PFSK-1 (cell line): ENCODE data around the gene ITGB6.

ENCODE experiments used
- FOXP2 ChIP-seq: optimal IDR thresholded peaks from 2 replicates; pipeline ENCODE3; 2011; ENCODE audit warnings: borderline replicate concordance, control low read depth, inconsistent platforms; ENCODE audit not compliant: insufficient read depth; ENCODE audit errors: extremely low read length, extremely low read depth
- POLR2AphosphoS5 ChIP-seq: IDR thresholded peaks from 2 replicates; pipeline ENCODE4 v1.6.1; 2012; ENCODE audit warnings: low read depth, mild to moderate bottlenecking, control low read depth, low read length, moderate library complexity
- REST ChIP-seq, 2 experiments: IDR thresholded peaks; 2 replicates each; pipeline versions ENCODE4 v1.6.1 to v1.8.0; 2011 to 2012; ENCODE audit warnings: low read depth in 2 of 2, low read length in 2 of 2, control low read depth in 1 of 2, inconsistent platforms in 1 of 2, mild to moderate bottlenecking in 1 of 2, moderate library complexity in 1 of 2; ENCODE audit not compliant: insufficient read depth in 1 of 2
- SIN3A ChIP-seq: IDR thresholded peaks from 2 replicates; pipeline ENCODE4 v1.6.1; 2012; ENCODE audit warnings: mild to moderate bottlenecking, low read length, moderate library complexity, borderline replicate concordance; ENCODE audit not compliant: insufficient read depth
- TAF1 ChIP-seq: IDR thresholded peaks from 2 replicates; pipeline ENCODE4 v1.6.1; 2012; ENCODE audit warnings: low read length, control low read depth, borderline replicate concordance; ENCODE audit not compliant: insufficient read depth

Gene ITGB6

GRCh38 chr2:160057356-160057755 is 142.7 kb downstream of the ITGB6 start:
- TF ChIP-seq REST (IDR thresholded peaks at IDR 0.05; ENCODE audit: insufficient read depth in 1 of 2, low read depth in 2 of 2, low read length in 2 of 2) = no peak
- TF ChIP-seq POLR2AphosphoS5 = no peak
- TF ChIP-seq TAF1 = no peak
- no peak for TF ChIP-seq SIN3A
- no peak for TF ChIP-seq FOXP2

GRCh38 chr2:160055726-160056108 is 144.4 kb downstream of the ITGB6 start:
- TF ChIP-seq POLR2AphosphoS5 (no peak), TAF1 (no peak), REST (IDR thresholded peaks at IDR 0.05; ENCODE audit: insufficient read depth in 1 of 2, low read depth in 2 of 2, low read length in 2 of 2) (no peak), SIN3A (no peak), FOXP2 (no peak)

GRCh38 chr2:160054984-160055725 is 144.9 kb downstream of the ITGB6 start:
- no peak for TF ChIP-seq POLR2AphosphoS5
- TF ChIP-seq REST (IDR thresholded peaks at IDR 0.05; ENCODE audit: insufficient read depth in 1 of 2, low read depth in 2 of 2, low read length in 2 of 2) = no peak
- TF ChIP-seq TAF1 = no peak
- TF ChIP-seq SIN3A = no peak
- no peak for TF ChIP-seq FOXP2

- TF ChIP-seq FOXP2 = no peak
- TF ChIP-seq SIN3A = no peak
- no peak for TF ChIP-seq TAF1
Observed at GRCh38 chr2:160053946-160054345, 146.1 kb downstream of the ITGB6 start.

GRCh38 chr2:160052531-160052930 is 147.5 kb downstream of the ITGB6 start:
- TF ChIP-seq POLR2AphosphoS5 = no peak
- TF ChIP-seq TAF1 = no peak
- no peak for TF ChIP-seq REST (IDR thresholded peaks at IDR 0.05; ENCODE audit: insufficient read depth in 1 of 2, low read depth in 2 of 2, low read length in 2 of 2)
- TF ChIP-seq FOXP2 = no peak
- no peak for TF ChIP-seq SIN3A
